HG02759 (cell line): ENCODE results near the gene PDE4D.
A peak's percentile ranks its signal among the peaks of the same experiment; 100 is the strongest.
"Not testable (repeated sequence)": the region's sequence is repeated elsewhere in the genome, so short reads cannot be mapped to it uniquely, and the experiment has no call there.

Source experiments
- ATAC-seq: cut with Tn5 transposase; IDR thresholded peaks from one replicate; pipeline ENCODE4 v1.9.1; 2021; ENCODE audit warnings: mild to moderate bottlenecking, moderate library complexity; ENCODE audit not compliant: unreplicated experiment

Gene PDE4D

GRCh38 chr5:59748036-59748663, 145.4 kb downstream of the PDE4D start:
- ATAC-seq = not testable (repeated sequence)

GRCh38 chr5:59746241-59746765, 147.2 kb downstream of the PDE4D start:
- ATAC-seq = no peak

- ATAC-seq = no peak
Observed at GRCh38 chr5:59745415-59745863, 148.1 kb downstream of the PDE4D start.

GRCh38 chr5:59744531-59744992, 149.0 kb downstream of the PDE4D start:
- no peak for ATAC-seq

GRCh38 chr5:59741599-59741998, 151.9 kb downstream of the PDE4D start:
- no peak for ATAC-seq

- no peak for ATAC-seq
Observed at GRCh38 chr5:59738024-59738423, 155.5 kb downstream of the PDE4D start.

GRCh38 chr5:59732806-59733205, 160.7 kb downstream of the PDE4D start:
- ATAC-seq = no peak

- ATAC-seq = no peak
Observed at GRCh38 chr5:59732301-59732700, 161.2 kb downstream of the PDE4D start.

GRCh38 chr5:59731809-59732208, 161.7 kb downstream of the PDE4D start:
- no peak for ATAC-seq

GRCh38 chr5:59729820-59730219, 163.7 kb downstream of the PDE4D start:
- ATAC-seq = no peak

GRCh38 chr5:59729357-59729756, 164.2 kb downstream of the PDE4D start:
- no peak for ATAC-seq

GRCh38 chr5:59728356-59728755, 165.2 kb downstream of the PDE4D start:
- no peak for ATAC-seq

- no peak for ATAC-seq
Observed at GRCh38 chr5:59727186-59727585, 166.3 kb downstream of the PDE4D start.

GRCh38 chr5:59725392-59725767, 168.1 kb downstream of the PDE4D start:
- no peak for ATAC-seq

- ATAC-seq = peak; percentile 94
Observed at GRCh38 chr5:59724482-59725391, 168.8 kb downstream of the PDE4D start.

GRCh38 chr5:59722874-59723273, 170.7 kb downstream of the PDE4D start:
- ATAC-seq = no peak

GRCh38 chr5:59721741-59722140, 171.8 kb downstream of the PDE4D start:
- ATAC-seq = no peak

- no peak for ATAC-seq
Observed at GRCh38 chr5:59720063-59720462, 173.5 kb downstream of the PDE4D start.

GRCh38 chr5:59716966-59717500, 176.5 kb downstream of the PDE4D start:
- no peak for ATAC-seq

GRCh38 chr5:59716029-59716428, 177.5 kb downstream of the PDE4D start:
- no peak for ATAC-seq

GRCh38 chr5:59715228-59715627, 178.3 kb downstream of the PDE4D start:
- ATAC-seq = no peak

- no peak for ATAC-seq
Observed at GRCh38 chr5:59713498-59713844, 180.1 kb downstream of the PDE4D start.
